ENCODE measurements around the gene MIF4GD. TPM values are rescaled to one million over a fixed set of nuclear protein-coding genes. Genes with fewer than 3 reads are reported as not detected.
A peak's percentile ranks its signal among the peaks of the same experiment; 100 is the strongest.

MIF4GD gene
- total and polyA plus RNA-seq, 9 of the 15 experiments (the other 6 are each of a cell fraction or from before 2014, with no cell fraction given): 11.8 to 63.8 (median 28.1) TPM

DNA sequence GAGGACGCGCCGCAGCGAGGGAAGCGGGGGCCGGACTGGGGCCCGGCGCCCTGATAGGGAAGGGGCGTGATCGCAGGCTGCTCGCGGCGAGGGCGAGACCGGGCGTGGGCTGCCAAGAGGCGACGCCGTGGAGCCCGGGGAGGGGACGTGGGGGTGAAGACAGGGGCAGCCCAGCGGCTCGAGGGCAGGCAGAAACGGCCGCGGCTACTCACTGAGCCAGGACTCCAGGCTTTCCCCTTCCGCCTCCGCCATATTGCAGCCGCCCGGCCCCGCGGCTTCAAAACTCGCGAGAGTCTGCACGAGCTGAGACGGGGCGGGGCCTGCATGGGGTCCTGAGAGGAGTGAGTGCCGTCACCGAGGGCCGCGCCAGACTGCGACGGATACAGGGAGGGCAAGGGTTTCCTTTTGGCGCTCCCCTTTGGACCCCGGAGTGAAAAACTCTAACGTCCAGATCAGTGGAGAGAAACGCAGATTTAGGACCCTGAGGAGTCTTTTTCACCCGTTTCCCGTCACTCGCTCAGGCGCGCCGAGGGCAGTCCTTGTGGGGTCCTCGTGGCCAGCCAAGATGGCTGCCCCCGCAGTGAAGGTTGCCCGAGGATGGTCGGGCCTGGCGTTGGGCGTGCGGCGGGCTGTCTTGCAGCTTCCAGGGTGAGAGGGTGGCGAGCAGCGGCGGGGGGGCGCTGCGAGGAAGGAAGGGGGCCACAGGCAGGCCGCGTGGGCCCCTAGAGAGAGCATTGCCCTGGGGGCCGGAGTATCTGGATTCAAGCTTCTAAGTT lies 9.5 kb downstream of the MIF4GD start, which contains the start of the genes GGA3 and MRPS7 (continued):
- TF ChIP-seq, protein P1, sequence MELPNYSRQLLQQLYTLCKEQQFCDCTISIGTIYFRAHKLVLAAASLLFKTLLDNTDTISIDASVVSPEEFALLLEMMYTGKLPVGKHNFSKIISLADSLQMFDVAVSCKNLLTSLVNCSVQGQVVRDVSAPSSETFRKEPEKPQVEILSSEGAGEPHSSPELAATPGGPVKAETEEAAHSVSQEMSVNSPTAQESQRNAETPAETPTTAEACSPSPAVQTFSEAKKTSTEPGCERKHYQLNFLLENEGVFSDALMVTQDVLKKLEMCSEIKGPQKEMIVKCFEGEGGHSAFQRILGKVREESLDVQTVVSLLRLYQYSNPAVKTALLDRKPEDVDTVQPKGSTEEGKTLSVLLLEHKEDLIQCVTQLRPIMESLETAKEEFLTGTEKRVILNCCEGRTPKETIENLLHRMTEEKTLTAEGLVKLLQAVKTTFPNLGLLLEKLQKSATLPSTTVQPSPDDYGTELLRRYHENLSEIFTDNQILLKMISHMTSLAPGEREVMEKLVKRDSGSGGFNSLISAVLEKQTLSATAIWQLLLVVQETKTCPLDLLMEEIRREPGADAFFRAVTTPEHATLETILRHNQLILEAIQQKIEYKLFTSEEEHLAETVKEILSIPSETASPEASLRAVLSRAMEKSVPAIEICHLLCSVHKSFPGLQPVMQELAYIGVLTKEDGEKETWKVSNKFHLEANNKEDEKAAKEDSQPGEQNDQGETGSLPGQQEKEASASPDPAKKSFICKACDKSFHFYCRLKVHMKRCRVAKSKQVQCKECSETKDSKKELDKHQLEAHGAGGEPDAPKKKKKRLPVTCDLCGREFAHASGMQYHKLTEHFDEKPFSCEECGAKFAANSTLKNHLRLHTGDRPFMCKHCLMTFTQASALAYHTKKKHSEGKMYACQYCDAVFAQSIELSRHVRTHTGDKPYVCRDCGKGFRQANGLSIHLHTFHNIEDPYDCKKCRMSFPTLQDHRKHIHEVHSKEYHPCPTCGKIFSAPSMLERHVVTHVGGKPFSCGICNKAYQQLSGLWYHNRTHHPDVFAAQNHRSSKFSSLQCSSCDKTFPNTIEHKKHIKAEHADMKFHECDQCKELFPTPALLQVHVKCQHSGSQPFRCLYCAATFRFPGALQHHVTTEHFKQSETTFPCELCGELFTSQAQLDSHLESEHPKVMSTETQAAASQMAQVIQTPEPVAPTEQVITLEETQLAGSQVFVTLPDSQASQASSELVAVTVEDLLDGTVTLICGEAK (IDR thresholded peaks at IDR 0.05): no peak; the same call in 1 of the 2 replicates
- TF ChIP-seq, protein P1 (CRISPR knock-in tag; IDR thresholded peaks at IDR 0.05): no peak
- TF ChIP-seq NR4A1 (CRISPR knock-in tag; IDR thresholded peaks at IDR 0.05) (0 out of 2 replicates have a peak, but pooled peaks have one; percentile 54), NR4A1 (tag; IDR thresholded peaks at IDR 0.05) (no peak), POLR2B (IDR thresholded peaks at IDR 0.05; ENCODE audit: low read depth, partially characterized antibody) (peak; percentile 78), DIDO1 (tag; IDR thresholded peaks at IDR 0.05; ENCODE audit: low read depth) (peak; percentile 78), BRD9 (IDR thresholded peaks at IDR 0.05; ENCODE audit: low read depth, partially characterized antibody) (no peak), WHSC1 (IDR thresholded peaks at IDR 0.05; ENCODE audit: low read length) (no peak), ETV5 (CRISPR knock-in tag; IDR thresholded peaks at IDR 0.05; ENCODE audit: low read depth) (peak; percentile 41; the same call in 1 of the 2 replicates), CCNT2 (IDR thresholded peaks at IDR 0.05; ENCODE audit: borderline replicate concordance, extremely low read depth, insufficient read length, low read depth, low read length) (peak; percentile 14), NR1H2 (CRISPR knock-in tag; IDR thresholded peaks at IDR 0.05) (no peak), PCBP2 (IDR thresholded peaks at IDR 0.05; ENCODE audit: low read depth, low read length, poor library complexity, severe bottlenecking) (no peak), RBM22 (IDR thresholded peaks at IDR 0.05; ENCODE audit: low read depth, low read length, poor library complexity, severe bottlenecking) (no peak), BRD4 (IDR thresholded peaks at IDR 0.05) (peak; percentile 87; the same call in 1 of the 2 replicates), RBFOX2 (IDR thresholded peaks at IDR 0.05; ENCODE audit: low read depth, low read length) (peak; percentile 98), LCOR (CRISPR knock-in tag; IDR thresholded peaks at IDR 0.05) (peak; percentile 77; the same call in 1 of the 2 replicates), KAT7 (CRISPR knock-in tag; IDR thresholded peaks at IDR 0.05; ENCODE audit: borderline replicate concordance) (no peak; the same call in 1 of the 2 replicates)
- TF ChIP-seq, protein P2, sequence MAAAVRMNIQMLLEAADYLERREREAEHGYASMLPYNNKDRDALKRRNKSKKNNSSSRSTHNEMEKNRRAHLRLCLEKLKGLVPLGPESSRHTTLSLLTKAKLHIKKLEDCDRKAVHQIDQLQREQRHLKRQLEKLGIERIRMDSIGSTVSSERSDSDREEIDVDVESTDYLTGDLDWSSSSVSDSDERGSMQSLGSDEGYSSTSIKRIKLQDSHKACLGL (CRISPR knock-in tag; IDR thresholded peaks at IDR 0.05; ENCODE audit: borderline replicate concordance, poor library complexity, severe bottlenecking): peak; percentile 81

Data from K562 (cell line).